Hepatocyte (in vitro differentiated cells): ENCODE results near the gene NFIA.

Experiments used
- EZH2 ChIP-seq: fragments of 200-600 bp; sonication (generic); IDR thresholded peaks from 2 replicates; pipeline ENCODE4 v1.6.1; 2016; ENCODE audit warnings: antibody characterized with exemption, mild to moderate bottlenecking, borderline replicate concordance
- TF ChIP-seq, protein P1 (sequence below): fragments of 200-600 bp; sonication (generic); IDR thresholded peaks from 2 replicates; pipeline ENCODE4 v1.5.1; 2016; ENCODE audit warnings: antibody characterized with exemption, mild to moderate bottlenecking; ENCODE audit not compliant: poor library complexity

DNA sequence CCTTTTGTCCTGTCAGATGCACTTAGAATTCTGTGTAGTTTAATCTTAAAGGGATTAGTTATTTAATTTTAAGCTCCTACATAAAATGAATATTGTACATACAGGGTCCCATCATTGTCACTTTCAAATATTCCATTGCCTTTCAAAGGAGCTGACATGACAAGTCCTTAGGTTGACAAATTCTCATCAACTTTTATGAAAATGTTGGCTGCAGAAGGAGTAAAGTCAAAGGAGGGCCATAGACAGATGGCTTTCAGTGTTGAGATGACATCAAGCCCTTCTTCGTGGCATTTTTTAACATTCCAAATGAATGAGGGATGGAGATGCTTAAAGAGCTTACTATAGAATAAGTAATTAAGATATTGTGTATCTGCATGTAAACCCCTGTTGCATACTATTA, 15.4 kb downstream of the NFIA start:
- TF ChIP-seq, protein P1, sequence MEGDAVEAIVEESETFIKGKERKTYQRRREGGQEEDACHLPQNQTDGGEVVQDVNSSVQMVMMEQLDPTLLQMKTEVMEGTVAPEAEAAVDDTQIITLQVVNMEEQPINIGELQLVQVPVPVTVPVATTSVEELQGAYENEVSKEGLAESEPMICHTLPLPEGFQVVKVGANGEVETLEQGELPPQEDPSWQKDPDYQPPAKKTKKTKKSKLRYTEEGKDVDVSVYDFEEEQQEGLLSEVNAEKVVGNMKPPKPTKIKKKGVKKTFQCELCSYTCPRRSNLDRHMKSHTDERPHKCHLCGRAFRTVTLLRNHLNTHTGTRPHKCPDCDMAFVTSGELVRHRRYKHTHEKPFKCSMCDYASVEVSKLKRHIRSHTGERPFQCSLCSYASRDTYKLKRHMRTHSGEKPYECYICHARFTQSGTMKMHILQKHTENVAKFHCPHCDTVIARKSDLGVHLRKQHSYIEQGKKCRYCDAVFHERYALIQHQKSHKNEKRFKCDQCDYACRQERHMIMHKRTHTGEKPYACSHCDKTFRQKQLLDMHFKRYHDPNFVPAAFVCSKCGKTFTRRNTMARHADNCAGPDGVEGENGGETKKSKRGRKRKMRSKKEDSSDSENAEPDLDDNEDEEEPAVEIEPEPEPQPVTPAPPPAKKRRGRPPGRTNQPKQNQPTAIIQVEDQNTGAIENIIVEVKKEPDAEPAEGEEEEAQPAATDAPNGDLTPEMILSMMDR: no peak
- no peak for TF ChIP-seq EZH2
